ENCODE data around the gene PCDHGB3.
"Not testable (repeated sequence)": the region's sequence is repeated elsewhere in the genome, so short reads cannot be mapped to it uniquely, and the experiment has no call there.

The PCDHGB3 gene

GRCh38 chr5:141369994-141370848, at the start of gene PCDHGB3:
TSS of gene PCDHGB3 (plus strand) at chr5:141370242. CDS start at chr5:141370395, 153 bp downstream.
- peak; percentile 7 for DNase-seq

DNA sequence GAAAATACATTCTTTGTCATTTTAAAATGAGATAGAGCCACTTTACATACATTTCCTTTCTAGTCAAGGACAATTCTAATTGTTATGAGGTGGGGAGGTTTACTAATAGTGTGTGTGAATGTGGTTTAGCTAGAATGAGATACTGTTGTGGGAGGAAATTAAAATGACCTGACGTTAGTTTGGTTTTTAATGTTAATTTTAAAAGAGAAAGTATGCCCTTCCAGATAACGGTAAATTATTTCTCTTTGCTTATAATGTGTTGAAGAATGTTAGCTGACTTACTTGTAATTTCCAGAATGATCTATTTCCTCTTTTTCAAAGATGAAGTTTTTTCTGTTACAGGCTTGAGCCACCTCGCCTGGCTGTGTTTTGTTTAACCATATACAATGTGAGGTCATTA, 47.8 kb upstream of the PCDHGB3 start:
- DNase-seq, result no peak

GRCh38 chr5:141326088-141326854, 43.8 kb upstream of the PCDHGB3 start:
- peak; percentile 21 for DNase-seq

- DNase-seq, result no peak
Measured at GRCh38 chr5:141328231-141328630, 41.8 kb upstream of the PCDHGB3 start.

- no peak for DNase-seq
Measured at GRCh38 chr5:141330299-141331080, 39.6 kb upstream of the PCDHGB3 start, which contains the start of gene PCDHGA1. TSS of gene PCDHGA1 (plus strand) at chr5:141330514.

- DNase-seq, result not testable (repeated sequence)
Measured at GRCh38 chr5:141332571-141332970, 37.5 kb upstream of the PCDHGB3 start.

GRCh38 chr5:141338538-141339306, 31.3 kb upstream of the PCDHGB3 start, which contains the start of gene PCDHGA2:
TSS of gene PCDHGA2 (plus strand) at chr5:141338760.
- peak; percentile 19 for DNase-seq

GRCh38 chr5:141340781-141341354, 29.2 kb upstream of the PCDHGB3 start:
- DNase-seq, result not testable (repeated sequence)

DNA sequence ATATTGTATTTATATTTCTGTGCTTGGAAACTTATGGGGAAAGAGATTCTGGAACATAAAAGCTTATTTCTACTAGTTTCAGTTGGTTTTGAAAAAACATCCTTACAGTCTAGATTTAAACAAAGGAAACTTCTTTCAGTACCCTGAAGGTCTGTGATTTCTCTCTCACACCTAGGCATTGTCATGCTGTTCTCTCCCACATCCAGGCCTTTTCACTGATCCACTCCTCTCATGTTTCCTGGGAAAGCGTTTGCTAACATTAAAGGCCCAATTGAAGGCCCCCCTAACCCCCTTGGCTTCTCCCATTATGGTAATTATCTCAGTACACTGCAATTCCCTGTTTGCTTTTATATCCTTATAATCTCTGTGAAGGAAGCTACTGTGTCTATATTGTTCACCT, 27.3 kb upstream of the PCDHGB3 start:
- no peak for DNase-seq

DNA sequence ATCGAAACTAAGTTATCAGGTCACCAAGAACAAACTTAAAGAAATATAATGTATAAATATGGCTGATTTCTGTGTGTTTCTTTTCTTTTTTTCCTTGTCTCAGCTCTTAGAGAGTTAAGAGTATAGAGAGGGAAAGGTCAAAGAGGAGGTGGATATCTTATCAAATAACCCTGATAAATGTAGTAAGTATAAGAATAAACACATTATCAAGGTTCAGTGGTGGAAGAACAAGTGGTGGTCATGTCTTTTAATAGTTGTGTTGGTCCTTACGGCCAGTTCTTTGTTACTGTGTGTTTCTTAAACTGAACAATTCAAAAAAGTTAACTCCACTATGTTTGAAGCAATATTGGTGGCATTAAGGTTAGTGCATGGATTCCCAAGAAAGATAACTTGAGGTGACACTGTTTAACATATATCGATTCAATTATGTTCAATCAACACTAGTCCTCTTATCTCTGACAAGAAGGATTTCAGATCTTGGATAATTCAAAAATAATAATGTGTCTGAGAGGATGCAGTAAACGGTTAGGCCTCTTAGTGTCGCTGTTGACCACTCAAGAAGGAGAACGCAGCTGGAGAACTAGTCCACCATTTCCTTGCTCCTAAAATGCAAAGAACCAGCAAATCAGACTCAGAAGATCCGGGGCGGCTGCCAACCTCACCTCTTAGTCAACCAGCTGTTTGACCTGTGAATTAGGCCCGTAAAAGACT, 26.6 kb upstream of the PCDHGB3 start, which contains the start of gene PCDHGA3:
Gene PCDHGA3 (plus strand): TSS at position 588 of the 711 bp plus-strand sequence. CDS start 205 bp downstream, outside the sequence.
- DNase-seq, result peak; percentile 31

- no peak for DNase-seq
Measured at GRCh38 chr5:141343953-141344463, 26.0 kb upstream of the PCDHGB3 start.

DNA sequence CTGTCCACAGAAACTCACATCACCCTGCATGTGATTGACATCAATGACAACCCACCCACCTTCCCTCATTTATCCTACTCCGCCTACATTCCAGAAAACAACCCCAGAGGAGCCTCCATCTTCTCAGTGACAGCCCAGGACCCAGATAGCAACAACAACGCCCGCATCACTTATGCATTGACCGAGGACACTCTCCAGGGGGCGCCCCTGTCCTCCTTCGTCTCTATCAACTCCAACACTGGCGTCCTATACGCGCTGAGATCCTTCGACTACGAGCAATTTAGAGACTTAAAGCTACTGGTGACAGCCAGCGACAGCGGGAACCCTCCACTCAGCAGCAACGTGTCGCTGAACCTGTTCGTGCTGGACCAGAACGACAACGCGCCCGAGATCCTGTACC, 24.7 kb upstream of the PCDHGB3 start:
- DNase-seq, result no peak

- not testable (repeated sequence) for DNase-seq
Measured at GRCh38 chr5:141346017-141346416, 24.0 kb upstream of the PCDHGB3 start.

DNA sequence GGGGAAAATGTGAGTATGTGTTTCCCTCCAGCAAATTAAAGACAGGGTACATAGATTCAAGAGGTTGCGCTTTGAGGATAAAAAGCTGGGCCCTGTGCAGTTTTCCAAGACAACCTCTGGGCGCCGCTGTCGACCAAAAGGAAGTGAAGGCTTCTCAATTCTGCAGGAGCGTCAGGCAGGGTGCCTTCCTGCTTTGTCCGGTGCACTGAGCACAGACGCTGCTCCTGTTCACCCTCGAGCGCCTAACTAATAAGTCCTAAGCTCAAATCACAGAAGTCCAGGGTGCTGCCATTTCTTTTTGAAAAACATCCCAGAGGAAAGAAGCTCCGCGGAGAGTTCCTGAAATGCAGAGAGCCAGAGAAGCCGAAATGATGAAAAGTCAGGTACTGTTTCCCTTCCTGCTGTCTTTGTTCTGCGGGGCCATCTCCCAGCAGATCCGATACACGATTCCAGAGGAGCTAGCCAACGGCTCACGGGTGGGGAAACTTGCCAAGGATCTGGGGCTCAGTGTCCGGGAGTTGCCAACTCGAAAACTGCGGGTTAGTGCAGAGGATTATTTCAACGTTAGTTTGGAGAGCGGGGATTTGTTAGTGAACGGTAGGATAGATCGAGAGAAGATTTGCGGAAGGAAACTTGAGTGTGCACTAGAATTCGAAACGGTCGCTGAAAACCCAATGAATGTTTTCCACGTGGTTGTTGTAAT, 20.0 kb upstream of the PCDHGB3 start, which contains the start of gene PCDHGB1:
Gene PCDHGB1 (plus strand): TSS at position 183 of the 703 bp plus-strand sequence. CDS start 162 bp downstream, at position 345.
- DNase-seq, result peak; percentile 40

DNA sequence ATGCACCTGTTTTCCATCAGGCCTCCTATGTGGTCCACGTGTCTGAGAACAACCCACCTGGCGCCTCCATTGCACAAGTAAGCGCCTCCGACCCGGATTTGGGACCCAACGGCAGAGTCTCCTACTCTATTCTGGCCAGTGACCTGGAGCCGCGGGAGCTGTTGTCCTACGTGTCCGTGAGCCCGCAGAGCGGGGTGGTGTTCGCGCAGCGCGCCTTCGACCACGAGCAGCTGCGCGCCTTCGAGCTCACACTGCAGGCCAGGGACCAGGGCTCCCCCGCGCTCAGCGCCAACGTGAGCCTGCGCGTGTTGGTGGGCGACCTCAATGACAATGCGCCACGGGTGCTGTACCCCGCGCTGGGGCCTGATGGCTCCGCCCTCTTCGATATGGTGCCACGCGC, 18.5 kb upstream of the PCDHGB3 start:
- no peak for DNase-seq

DNA sequence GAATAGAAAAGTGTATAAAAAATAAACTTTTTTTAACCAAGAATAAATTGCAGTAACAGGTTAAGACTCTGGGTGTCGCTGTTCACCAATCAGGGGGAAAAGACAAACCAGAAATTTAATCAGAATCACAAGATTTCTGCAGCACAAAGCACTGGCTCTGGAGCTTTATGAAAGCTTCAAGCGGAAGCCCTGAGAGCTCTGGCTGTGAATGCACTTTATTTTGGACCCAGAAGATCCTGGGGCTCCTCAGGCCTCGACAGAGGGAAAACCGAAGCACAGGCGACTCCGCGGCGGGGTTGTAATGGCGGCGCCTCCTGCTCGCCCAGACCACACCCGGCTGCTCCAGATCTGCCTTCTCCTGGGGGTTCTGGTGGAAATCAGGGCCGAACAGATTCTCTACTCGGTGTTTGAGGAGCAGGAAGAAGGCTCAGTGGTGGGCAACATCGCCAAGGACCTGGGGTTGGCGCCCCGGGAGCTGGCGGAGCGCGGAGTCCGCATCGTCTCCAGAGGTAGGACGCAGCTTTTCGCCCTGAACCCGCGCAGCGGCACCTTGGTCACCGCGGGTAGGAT, 15.1 kb upstream of the PCDHGB3 start, which contains the start of gene PCDHGA4:
Gene PCDHGA4 (plus strand): TSS at position 122 of the 570 bp plus-strand sequence. CDS start 87 bp downstream, at position 209.
- no peak for DNase-seq

DNA sequence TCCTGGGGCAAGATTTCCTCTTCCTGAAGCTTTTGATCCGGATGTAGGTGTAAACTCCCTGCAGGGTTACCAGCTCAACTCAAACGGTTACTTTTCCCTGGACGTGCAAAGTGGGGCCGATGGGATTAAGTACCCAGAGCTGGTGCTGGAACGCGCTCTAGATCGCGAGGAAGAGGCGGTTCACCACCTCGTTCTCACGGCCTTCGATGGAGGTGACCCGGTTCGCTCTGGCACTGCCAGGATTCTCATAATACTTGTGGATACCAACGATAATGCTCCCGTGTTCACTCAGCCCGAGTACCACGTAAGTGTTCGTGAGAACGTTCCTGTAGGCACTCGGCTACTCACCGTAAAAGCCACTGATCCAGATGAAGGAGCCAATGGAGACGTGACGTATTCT, 14.4 kb upstream of the PCDHGB3 start:
- DNase-seq, result no peak

GRCh38 chr5:141356133-141356532, 13.9 kb upstream of the PCDHGB3 start:
- no peak for DNase-seq

DNA sequence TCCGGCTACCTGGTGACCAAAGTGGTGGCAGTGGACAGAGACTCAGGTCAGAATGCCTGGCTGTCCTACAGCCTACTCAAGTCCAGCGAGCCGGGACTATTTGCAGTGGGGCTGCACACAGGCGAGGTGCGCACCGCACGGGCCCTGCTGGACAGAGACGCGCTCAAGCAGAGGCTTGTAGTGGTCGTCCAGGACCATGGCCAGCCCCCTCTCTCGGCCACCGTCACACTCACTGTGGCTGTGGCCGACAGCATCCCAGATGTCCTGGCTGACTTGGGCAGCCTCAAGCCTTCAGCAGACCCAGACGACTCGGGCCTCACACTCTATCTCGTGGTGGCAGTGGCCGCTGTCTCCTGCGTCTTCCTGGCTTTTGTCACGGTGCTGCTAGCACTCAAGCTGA, 13.1 kb upstream of the PCDHGB3 start:
- DNase-seq, result no peak

All from hematopoietic multipotent progenitor cell treated with erythropoietin and hydrocortisone succinate and interleukin-3 and kit ligand, for 8 days (in vitro differentiated cells).